ENCODE data around the gene CEBPE.
A peak's percentile ranks its signal among the peaks of the same experiment; 100 is the strongest.
"Not testable (repeated sequence)": the region's sequence is repeated elsewhere in the genome, so short reads cannot be mapped to it uniquely, and the experiment has no call there.

The CEBPE gene

GRCh38 chr14:23121361-23121771, 2.3 kb upstream of the CEBPE start:
- DNase-seq (ENCODE audit: low spot score), result no peak

GRCh38 chr14:23120541-23121251, 1.6 kb upstream of the CEBPE start:
- peak; percentile 89 for DNase-seq (ENCODE audit: low spot score)

GRCh38 chr14:23119363-23120327, 590 bp upstream of the CEBPE start:
- DNase-seq (ENCODE audit: low spot score), result no peak

GRCh38 chr14:23117371-23118020, 1.6 kb downstream of the CEBPE start:
- DNase-seq (ENCODE audit: low spot score), result no peak

- no peak for DNase-seq (ENCODE audit: low spot score)
Observed at GRCh38 chr14:23115918-23116317, 3.1 kb downstream of the CEBPE start.

- DNase-seq (ENCODE audit: low spot score), result peak; percentile 37
Observed at GRCh38 chr14:23115039-23115731, 3.9 kb downstream of the CEBPE start.

- DNase-seq (ENCODE audit: low spot score), result no peak
Observed at GRCh38 chr14:23114669-23115038, 4.4 kb downstream of the CEBPE start.

GRCh38 chr14:23114120-23114458, 5.0 kb downstream of the CEBPE start:
- no peak for DNase-seq (ENCODE audit: low spot score)

- no peak for DNase-seq (ENCODE audit: low spot score)
Observed at GRCh38 chr14:23113431-23114119, 5.5 kb downstream of the CEBPE start.

GRCh38 chr14:23112359-23113178, 6.5 kb downstream of the CEBPE start:
- no peak for DNase-seq (ENCODE audit: low spot score)

GRCh38 chr14:23110579-23111365, 8.3 kb downstream of the CEBPE start:
- DNase-seq (ENCODE audit: low spot score), result no peak

- DNase-seq (ENCODE audit: low spot score), result no peak
Observed at GRCh38 chr14:23109769-23110168, 9.3 kb downstream of the CEBPE start.

GRCh38 chr14:23108169-23108568, 10.9 kb downstream of the CEBPE start:
- not testable (repeated sequence) for DNase-seq (ENCODE audit: low spot score)

- DNase-seq (ENCODE audit: low spot score), result not testable (repeated sequence)
Observed at GRCh38 chr14:23107620-23108019, 11.4 kb downstream of the CEBPE start.

- DNase-seq (ENCODE audit: low spot score), result no peak
Observed at GRCh38 chr14:23106747-23107045, 12.4 kb downstream of the CEBPE start.

GRCh38 chr14:23105348-23105824, 13.7 kb downstream of the CEBPE start:
- no peak for DNase-seq (ENCODE audit: low spot score)

GRCh38 chr14:23104591-23105347, 14.3 kb downstream of the CEBPE start, which contains the start of gene CIROP:
Gene CIROP, minus strand, starts transcription at chr14:23104989. Its CDS starts 69 bp downstream, at chr14:23104920.
- DNase-seq (ENCODE audit: low spot score), result no peak

GRCh38 chr14:23104070-23104590, 14.9 kb downstream of the CEBPE start:
- DNase-seq (ENCODE audit: low spot score), result no peak

GRCh38 chr14:23103581-23103980, 15.5 kb downstream of the CEBPE start:
- no peak for DNase-seq (ENCODE audit: low spot score)
